ENCODE data around the gene SMAD6.

DNA sequence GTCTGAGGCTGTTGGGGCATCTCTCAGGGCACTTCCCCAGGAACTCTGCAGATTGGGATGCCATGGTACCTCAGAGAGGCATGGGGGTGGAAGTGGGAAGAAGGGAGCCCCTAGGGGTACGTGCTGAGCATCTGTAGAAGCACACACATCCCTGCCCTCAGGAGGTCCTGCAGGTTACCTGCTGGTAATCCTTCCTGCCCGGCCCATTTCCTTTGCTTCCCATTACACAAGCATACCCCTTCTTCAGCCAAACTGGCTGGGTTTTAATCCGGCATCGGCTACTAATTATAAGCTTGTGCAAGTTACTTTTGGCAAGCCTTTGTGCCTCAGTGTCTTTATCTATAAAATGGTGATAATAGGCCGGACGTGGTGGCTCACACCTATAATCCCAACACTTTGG, 3.1 kb upstream of the SMAD6 start:
- TF ChIP-seq CTCF (conservative IDR thresholded peaks at IDR 0.05; ENCODE audit: low read length) (no peak), EZH2phosphoT487 (IDR thresholded peaks at IDR 0.05; ENCODE audit: borderline replicate concordance) (no peak)
